IPS-11a (cell line): Measurements from ENCODE around the gene NAT8.
"Not testable (repeated sequence)": the region's sequence is repeated elsewhere in the genome, so short reads cannot be mapped to it uniquely, and the experiment has no call there.

Source experiments
- H3K4me3 ChIP-seq: one replicate; pipeline ENCODE4 v1.5.1; 2013; ENCODE audit warnings: low read depth, low read length, control low read depth

The NAT8 gene

GRCh38 chr2:73642338-73643018, at the start of gene NAT8:
Gene NAT8 (minus strand): TSS chr2:73642422. CDS start chr2:73641628, 794 bp downstream.
- H3K4me3 ChIP-seq, result no peak within 1 kb of the TSS

GRCh38 chr2:73690372-73691088, 48.3 kb upstream of the NAT8 start:
- not testable (repeated sequence) for H3K4me3 ChIP-seq

GRCh38 chr2:73688494-73688893, 46.3 kb upstream of the NAT8 start:
- not testable (repeated sequence) for H3K4me3 ChIP-seq

GRCh38 chr2:73685764-73686438, 43.7 kb upstream of the NAT8 start:
- no peak overlapping the region for H3K4me3 ChIP-seq

GRCh38 chr2:73684905-73685304, 42.7 kb upstream of the NAT8 start:
- H3K4me3 ChIP-seq, result not testable (repeated sequence)

GRCh38 chr2:73684325-73684724, 42.1 kb upstream of the NAT8 start:
- not testable (repeated sequence) for H3K4me3 ChIP-seq

GRCh38 chr2:73679951-73680571, 37.8 kb upstream of the NAT8 start:
- not testable (repeated sequence) for H3K4me3 ChIP-seq

GRCh38 chr2:73679237-73679636, 37.0 kb upstream of the NAT8 start:
- not testable (repeated sequence) for H3K4me3 ChIP-seq

- not testable (repeated sequence) for H3K4me3 ChIP-seq
Measured at GRCh38 chr2:73678008-73678407, 35.8 kb upstream of the NAT8 start.

- H3K4me3 ChIP-seq, result not testable (repeated sequence)
Measured at GRCh38 chr2:73676211-73676610, 34.0 kb upstream of the NAT8 start.

GRCh38 chr2:73674696-73675157, 32.5 kb upstream of the NAT8 start:
- H3K4me3 ChIP-seq, result not testable (repeated sequence)

GRCh38 chr2:73669976-73670375, 27.8 kb upstream of the NAT8 start:
- H3K4me3 ChIP-seq, result not testable (repeated sequence)

- not testable (repeated sequence) for H3K4me3 ChIP-seq
Measured at GRCh38 chr2:73667239-73667638, 25.0 kb upstream of the NAT8 start.

- no peak overlapping the region for H3K4me3 ChIP-seq
Measured at GRCh38 chr2:73654175-73654574, 12.0 kb upstream of the NAT8 start.

GRCh38 chr2:73652348-73652747, 10.1 kb upstream of the NAT8 start:
- no peak overlapping the region for H3K4me3 ChIP-seq

GRCh38 chr2:73651591-73652230, 9.5 kb upstream of the NAT8 start:
- no peak overlapping the region for H3K4me3 ChIP-seq

- not testable (repeated sequence) for H3K4me3 ChIP-seq
Measured at GRCh38 chr2:73647690-73648089, 5.5 kb upstream of the NAT8 start.

- no peak overlapping the region for H3K4me3 ChIP-seq
Measured at GRCh38 chr2:73641767-73642062, 507 bp downstream of the NAT8 start.

GRCh38 chr2:73640946-73641766, 1.1 kb downstream of the NAT8 start:
- no peak overlapping the region for H3K4me3 ChIP-seq

GRCh38 chr2:73640511-73640911, 1.7 kb downstream of the NAT8 start:
- H3K4me3 ChIP-seq, result no peak overlapping the region
